NCI-H128 (cell line): ENCODE measurements around the gene CDAN1.
"Not testable (repeated sequence)": the region's sequence is repeated elsewhere in the genome, so short reads cannot be mapped to it uniquely, and the experiment has no call there.

ENCODE experiments used
- DNase-seq: peaks from one replicate; lab custom pipeline; 2025; ENCODE audit not compliant: unreplicated experiment; lab: John Stamatoyannopoulos, UW

CDAN1 gene, protein sequence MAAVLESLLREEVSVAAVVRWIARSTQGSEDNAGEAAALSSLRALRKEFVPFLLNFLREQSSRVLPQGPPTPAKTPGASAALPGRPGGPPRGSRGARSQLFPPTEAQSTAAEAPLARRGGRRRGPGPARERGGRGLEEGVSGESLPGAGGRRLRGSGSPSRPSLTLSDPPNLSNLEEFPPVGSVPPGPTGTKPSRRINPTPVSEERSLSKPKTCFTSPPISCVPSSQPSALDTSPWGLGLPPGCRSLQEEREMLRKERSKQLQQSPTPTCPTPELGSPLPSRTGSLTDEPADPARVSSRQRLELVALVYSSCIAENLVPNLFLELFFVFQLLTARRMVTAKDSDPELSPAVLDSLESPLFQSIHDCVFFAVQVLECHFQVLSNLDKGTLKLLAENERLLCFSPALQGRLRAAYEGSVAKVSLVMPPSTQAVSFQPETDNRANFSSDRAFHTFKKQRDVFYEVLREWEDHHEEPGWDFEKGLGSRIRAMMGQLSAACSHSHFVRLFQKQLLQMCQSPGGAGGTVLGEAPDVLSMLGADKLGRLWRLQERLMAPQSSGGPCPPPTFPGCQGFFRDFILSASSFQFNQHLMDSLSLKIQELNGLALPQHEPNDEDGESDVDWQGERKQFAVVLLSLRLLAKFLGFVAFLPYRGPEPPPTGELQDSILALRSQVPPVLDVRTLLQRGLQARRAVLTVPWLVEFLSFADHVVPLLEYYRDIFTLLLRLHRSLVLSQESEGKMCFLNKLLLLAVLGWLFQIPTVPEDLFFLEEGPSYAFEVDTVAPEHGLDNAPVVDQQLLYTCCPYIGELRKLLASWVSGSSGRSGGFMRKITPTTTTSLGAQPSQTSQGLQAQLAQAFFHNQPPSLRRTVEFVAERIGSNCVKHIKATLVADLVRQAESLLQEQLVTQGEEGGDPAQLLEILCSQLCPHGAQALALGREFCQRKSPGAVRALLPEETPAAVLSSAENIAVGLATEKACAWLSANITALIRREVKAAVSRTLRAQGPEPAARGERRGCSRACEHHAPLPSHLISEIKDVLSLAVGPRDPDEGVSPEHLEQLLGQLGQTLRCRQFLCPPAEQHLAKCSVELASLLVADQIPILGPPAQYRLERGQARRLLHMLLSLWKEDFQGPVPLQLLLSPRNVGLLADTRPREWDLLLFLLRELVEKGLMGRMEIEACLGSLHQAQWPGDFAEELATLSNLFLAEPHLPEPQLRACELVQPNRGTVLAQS

DNA sequence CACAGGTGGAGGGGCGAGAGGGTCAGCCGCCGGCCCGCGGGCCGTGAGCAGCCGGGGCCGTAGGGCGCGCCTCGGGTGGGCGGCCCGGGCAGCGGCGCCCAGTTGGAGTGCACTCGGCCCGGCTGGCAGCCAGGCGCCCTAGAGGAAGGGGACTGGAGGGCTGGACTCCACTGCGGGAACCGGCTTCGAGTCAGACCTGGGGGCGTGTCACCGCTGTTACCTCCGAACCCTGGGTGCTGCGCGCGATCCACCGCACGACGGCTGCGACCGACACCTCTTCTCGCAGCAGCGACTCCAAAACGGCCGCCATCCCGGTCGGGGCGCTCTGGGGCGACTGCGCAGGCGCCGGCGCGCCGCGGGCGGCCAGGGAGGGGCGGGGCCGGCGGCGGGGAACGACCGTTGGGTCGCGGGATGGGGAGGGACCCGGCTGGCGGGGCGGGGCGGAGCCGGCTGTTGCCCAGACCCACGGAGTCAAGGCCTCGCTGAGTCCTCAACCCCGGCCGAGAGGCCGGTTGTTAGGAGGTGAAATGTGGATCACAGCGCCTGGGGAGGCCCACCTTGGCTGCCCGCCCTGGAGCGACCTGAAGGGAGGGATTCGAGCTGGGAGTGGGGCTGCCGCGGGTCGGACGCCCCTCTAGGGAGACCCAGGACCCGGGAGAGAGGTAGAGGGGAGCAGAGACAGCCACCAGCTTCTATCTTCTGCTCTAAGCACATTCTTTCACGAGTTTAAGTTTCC is at the start of gene CDAN1:
Gene CDAN1, minus strand, starts transcription at position 336 of the 736 bp plus-strand sequence. Its CDS starts 26 bp downstream, at position 310.
- DNase-seq = peak; percentile 51

DNA sequence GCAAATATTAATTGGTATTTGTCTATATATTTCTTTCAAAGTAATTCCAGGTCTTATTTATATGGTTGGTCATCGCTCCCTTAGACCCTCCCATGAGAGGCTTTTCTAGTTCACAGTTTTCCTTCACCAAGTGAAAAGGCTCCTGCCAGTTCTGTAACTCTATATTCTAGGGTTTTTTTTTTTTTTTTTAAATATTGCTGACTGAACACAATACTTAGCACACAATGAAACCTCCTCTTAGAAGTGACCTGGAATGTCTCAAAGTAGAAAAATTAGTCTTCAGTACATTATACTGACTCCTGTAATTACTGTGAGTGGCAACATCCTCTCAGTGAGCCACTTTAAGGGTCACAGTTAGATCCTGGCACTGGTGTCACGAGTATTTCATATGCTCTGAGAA is 48.6 kb upstream of the CDAN1 start:
- no peak for DNase-seq

DNA sequence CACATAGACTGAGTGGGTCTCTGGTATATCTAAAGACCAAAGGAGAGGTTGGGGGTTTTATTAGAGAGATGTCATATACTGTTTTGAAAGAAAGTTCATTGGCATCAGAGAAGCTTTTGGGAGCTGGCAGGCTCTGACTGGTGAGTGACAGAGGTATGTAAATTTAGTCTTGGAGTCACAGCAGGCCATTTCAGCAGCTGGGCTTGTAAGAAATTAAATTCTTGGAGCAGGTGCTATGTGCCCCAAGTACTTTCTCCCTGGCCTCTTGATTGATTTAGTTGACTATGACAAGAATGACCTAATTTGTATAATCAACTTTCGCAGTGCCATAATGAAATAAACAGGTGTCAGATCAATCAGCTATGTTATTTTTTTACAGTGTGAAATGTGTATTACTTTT is 47.8 kb upstream of the CDAN1 start:
- DNase-seq = no peak

DNA sequence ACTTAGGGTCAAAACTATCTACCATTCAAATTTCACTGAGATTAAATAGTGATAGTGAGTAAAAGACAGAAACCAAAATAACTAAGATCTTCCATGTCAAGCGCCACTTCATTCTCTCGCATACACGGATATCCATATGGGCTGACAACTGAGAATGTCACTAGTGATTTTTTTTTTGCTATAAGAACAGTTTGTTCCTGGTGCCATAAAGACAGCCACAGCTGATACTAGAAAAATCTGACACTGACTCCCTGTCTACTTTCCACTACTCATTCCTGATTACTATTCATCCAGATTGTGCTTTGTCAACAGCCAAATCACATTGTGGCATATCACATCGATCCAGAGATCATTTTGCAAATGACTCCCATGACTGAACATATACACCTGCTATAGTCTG is 45.8 kb upstream of the CDAN1 start:
- no peak for DNase-seq

DNA sequence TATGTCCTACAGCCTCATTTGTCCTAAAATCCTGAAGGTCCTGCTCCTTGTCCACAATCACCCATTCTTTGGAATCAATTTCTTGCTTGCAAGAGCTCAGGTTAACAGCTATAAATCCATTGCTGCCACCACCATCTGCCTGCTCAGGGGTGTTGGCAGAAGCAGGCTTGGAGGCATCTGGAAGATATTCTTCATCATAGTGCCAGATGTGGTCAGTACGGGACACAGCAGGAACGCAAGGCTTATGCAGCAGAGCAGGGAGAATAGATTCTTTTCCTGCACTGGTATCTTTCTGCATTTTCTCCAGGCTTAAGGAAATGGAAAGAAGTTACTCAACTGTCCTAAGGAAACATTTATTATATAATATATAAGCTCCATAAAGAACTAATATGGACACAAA is 38.5 kb upstream of the CDAN1 start:
- no peak for DNase-seq

DNA sequence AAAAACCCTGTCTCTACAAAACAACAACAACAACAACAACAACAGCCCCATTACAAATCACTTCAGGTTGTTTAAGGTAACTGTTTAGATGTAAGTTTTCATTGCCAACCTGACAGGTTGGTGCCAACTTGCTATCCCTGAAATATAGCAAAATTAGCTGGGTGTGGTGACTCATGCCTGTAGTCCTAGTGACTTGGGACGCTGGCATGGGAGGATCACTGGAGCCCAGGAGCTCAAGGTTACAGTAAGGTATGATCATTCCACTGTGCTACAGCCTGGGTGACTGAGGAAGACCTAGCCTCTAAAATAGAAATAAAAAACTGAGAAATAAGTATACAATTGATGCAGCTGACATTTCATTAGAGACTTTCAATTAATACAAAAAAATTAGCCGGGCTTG is 36.0 kb upstream of the CDAN1 start:
- DNase-seq = no peak

DNA sequence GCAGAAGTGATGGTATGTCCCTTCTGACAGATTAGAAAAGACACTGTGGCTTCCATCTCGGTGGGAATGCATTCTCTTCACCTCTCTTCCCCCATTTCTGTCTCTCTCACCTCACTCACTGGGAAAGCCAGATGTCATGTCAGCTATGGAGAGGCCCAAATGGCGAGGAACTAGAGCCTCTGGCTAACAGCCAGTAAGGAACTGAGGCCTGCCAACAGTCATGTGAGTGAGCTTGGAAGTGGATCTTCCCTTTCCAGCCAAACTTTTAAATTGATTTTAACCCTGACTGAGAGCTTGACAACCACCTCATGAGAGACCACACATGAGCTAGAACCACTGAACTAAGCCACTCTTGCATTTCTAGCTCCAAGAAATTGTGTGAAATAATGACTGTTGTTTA is 35.2 kb upstream of the CDAN1 start:
- DNase-seq = no peak

DNA sequence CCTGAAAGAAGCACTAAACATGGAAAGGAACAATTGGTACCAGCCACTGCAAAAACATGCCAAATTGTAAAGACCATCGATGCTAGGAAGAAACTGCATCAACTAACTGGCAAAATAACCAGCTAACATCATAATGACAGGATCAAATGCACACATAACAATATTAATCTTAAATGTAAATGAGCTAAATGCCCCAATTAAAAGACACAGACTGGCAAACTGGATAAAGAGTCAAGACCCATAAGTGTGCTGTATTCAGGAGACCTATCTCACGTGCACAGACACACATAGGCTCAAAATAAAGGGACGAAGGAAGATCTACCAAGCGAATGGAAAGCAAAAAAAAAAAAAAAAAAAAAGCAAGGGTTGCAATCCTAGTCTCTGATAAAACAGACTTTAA is 29.2 kb upstream of the CDAN1 start:
- not testable (repeated sequence) for DNase-seq

DNA sequence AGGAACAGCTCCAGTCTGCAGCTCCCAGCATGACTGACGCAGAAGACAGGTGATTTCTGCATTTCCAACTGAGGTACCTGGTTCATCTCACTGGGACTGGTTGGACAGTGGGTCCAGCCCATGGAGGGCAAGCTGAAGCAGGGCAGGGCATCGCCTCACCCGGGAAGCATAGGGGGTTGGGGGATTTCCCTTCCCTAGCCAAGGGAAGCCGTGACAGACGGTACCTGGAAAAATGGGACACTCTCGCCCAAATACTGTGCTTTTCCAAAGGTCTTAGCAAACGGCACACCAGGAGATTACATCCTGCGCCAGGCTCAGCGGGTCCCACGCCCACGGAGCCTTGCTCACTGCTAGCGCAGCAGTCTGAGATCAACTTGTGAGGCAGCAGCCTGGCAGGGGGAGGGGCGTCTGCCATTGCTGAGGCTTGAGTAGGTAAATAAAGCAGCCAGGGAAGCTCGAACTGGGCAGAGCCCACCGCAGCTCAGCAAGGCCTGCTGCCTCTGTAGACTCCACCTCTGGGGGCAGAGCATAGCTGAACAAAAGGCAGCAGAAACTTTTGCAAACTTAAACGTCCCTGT is 27.3 kb upstream of the CDAN1 start:
- DNase-seq = not testable (repeated sequence)

DNA sequence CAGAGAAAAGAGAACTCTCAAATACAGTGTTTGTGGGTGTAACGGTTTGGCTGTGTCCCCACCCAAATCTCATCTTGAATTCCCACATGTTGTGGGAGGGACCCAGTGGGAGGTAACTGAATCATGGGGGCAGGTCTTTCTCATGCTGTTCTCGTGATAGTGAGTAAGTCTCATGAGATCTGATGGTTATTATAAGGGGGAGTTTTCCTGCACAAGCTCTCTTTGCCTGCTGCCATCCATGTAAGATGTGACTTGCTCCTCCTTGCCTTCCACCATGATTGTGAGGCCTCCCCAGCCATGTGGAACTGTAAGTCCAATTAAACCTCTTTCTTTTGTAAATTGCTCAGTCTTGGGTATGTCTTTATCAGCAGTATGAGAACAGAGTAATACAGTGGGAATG is 24.9 kb upstream of the CDAN1 start:
- not testable (repeated sequence) for DNase-seq

DNA sequence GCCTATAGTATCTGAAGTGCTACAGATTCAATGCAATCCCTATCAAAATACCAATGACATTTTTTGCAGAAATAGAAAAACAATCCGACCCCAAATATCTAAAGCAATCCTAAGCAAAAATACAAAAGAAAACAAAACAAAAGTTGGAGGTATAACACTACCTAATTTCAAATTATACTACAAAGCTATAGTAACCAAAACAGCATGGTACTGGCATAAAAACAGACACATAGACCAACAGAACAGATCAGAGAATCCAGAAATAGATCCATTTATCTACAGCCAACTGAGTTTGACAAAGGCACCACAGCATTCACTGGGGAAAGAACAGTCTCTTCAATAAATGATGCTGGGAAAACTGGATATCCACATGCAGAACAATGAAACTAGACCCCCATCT is 23.8 kb upstream of the CDAN1 start:
- DNase-seq = no peak

DNA sequence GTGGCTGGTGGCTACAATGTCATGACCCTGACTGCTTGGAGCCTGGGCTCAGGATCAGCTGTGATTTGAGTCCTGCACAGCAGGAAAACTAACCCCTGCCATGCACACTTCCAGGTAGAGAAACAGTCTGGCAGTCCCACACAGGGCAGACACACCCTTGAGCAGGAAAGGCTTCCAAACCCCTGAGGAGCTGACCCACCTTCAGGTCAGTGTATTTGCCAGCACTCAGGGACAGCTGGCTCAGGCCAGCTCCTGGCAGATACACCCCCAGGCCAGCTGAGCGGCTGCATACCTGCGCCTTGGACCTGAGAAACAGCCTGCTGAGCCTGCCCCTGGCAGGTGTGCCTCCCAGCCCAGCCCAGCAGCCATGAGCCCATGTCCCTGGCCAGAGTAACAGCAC is 22.2 kb upstream of the CDAN1 start:
- no peak for DNase-seq

DNA sequence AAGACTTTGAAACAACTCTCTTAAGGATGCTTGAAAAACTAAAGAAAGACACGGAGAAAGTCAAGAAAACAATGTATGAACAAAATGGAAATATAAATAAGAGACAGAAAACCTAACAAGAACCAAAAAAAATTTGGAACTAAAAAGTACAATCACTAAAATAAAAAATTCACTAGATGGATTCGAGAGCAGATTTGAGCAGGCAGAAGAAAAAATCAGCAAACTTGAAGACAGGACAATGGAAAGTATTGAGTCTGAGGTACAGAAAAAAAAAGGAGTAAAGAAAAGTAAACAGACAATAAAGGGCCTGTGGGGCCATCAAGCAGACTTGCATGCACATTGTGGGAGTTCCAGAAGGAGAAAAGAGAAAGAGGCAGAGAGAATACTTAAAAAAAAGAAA is 13.4 kb upstream of the CDAN1 start:
- DNase-seq = no peak

DNA sequence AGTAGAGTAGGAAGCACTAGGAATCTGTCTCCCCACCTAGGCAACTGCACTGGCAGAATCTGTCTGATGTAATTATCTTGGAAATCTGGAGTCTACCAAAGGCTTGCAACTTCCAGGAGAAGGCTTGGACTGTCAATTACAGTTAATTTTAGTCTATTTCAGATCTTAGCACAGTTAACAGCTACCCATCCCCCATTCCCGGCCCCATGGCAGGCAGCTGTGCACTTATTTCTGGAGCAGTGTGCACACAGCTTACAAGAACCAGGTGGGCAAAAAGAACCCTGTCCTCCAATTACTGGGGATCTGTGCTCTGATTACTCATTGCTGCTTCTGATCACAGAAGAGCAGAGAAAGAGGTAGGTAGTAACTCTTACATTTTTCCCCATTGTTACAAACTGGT is 12.3 kb upstream of the CDAN1 start:
- no peak for DNase-seq

DNA sequence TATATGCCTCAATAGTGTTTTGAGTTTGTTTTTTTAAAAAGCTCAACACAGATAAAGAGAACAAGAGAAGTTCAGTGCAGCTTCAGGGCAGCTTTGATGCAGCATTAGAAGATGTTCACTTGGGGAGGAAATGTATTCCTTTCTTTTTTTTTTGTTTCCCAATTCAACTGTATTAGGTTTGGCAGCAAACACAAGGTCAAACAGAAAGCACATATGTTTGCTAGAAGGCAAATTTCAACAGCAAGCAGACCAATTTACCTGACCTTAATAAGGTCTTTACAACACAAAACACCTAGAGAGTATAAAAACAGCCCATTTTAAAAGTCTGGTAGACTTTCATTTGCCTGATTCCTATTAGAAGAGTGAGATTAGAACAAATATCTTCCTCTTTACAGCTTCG is 7.3 kb upstream of the CDAN1 start:
- no peak for DNase-seq

DNA sequence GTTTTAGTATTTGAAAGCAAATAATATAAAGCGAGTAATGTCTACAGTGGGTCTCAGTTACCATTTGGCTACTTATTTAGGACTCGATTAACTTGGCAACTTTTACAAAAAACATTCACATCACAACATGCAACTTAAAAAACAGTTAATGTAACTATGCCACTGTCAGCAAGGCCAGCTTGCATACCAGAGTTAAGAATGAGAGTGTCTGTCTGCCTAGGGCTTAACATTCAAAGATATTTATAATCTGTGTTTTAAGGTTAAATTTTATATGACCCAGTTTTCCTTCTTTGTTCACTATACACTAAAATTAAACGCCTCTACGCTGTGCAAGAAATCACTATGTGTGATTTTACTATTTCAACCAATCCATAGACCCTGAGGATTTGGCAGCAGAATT is 5.2 kb upstream of the CDAN1 start:
- DNase-seq = no peak

DNA sequence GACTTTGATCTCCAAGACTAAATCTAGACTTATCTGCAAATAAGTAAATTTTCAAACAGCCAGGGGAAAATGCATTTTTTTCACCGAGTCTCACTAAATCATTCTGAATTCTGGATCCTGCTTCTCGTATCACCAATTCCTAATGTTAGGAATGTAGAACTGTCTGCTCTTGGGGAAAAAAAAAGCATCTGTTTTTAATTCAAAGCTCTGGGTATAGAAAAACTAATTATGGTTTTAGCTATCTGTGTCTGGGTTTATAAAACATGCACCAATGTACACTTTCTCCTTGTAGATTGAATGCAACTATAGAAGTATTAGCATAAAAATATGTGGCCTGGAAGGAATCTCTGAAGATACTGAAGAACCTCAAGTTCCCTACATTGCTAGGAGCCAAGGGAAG is 4.8 kb upstream of the CDAN1 start:
- DNase-seq = no peak

DNA sequence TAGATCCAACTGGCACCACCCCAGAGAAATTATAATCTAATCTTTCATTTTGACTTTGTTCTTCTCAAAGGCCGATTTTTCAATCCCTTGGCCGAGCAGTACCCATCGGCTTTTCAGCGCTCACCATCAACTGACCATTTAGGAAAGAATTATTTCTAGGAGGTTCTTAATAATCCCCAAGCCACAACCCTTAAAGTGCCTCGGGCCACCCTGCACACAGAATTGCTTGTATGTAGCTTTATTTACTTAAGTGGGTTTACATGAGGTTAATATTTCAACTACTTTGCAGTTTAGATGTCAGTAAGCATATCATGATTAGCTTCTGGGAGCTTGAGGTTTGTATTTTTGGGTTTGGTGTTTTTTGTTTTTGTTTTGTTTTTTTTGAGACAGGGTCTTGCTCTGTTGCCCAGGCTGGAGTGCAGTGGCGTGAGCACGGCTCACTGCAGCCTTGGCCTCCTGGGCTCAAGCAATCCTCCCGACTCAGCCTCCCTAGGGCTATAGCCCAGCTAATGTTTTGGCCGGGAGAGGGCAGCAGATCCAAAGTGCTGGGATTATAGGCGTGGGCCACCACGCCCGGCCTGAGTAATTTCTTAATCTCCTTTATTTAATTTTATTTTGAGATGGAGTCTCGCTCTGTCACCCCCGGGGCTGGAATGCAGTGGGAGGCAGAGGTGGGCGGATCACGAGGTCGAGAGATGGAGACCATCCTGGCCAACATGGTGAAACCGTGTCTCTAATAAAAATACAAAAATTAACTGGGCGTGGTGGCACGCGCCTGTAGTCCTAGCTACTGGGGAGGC is 801 bp upstream of the CDAN1 start:
- DNase-seq = no peak

DNA sequence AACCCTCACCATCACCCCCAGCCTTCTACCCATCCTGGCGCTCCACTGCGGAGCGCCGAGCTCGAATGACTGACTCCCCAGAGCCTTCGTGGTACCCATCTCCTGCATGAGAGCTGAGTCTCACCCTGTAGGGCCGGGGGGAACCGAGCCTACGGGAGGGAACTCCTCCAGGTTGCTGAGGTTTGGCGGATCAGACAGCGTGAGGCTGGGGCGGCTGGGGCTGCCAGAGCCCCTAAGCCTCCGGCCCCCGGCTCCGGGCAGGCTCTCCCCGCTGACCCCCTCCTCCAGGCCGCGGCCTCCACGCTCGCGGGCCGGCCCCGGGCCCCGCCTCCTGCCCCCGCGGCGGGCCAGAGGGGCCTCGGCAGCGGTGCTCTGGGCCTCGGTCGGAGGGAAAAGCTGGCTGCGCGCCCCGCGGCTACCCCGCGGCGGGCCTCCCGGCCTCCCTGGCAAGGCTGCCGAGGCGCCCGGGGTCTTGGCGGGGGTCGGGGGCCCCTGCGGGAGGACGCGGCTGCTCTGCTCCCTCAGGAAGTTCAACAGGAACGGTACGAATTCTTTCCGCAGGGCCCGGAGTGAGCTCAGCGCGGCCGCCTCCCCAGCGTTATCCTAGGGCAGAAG is 643 bp downstream of the CDAN1 start:
- DNase-seq = no peak
